NCI-H1048 (cell line): ENCODE data around the gene PHF19.

Source experiments
- DNase-seq: peaks from one replicate; lab custom pipeline; 2025; lab: John Stamatoyannopoulos, UW

The PHF19 gene

DNA sequence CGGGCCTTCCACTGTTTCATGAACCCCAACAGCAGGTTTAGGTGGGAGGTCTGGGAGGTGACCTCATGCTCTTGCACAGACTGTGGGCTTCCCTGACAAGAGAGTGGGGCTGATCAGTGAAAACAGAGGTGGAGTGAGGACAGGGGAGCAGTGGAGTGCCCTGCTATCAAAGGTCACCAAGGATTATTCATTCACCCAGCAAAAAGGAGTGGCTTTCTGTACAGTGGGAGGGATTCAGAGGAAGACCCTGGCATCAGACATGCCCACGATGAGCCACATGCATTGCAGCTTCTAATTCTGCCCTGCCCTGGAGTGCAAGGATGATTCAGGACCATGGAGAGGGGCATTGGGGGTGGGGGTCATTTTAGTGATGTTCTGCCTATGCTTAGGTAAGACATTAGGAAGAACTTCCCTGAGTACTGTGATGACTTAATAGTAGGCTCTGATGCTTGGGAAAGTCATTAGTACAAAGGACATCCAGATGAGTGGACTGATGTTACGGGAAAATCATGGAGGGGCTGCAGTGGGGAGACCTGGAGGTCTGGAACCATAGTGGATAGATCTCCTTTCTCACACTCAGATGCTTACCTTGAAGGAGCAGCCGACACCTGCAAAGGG is 36.8 kb upstream of the PHF19 start:
- DNase-seq, result no peak

DNA sequence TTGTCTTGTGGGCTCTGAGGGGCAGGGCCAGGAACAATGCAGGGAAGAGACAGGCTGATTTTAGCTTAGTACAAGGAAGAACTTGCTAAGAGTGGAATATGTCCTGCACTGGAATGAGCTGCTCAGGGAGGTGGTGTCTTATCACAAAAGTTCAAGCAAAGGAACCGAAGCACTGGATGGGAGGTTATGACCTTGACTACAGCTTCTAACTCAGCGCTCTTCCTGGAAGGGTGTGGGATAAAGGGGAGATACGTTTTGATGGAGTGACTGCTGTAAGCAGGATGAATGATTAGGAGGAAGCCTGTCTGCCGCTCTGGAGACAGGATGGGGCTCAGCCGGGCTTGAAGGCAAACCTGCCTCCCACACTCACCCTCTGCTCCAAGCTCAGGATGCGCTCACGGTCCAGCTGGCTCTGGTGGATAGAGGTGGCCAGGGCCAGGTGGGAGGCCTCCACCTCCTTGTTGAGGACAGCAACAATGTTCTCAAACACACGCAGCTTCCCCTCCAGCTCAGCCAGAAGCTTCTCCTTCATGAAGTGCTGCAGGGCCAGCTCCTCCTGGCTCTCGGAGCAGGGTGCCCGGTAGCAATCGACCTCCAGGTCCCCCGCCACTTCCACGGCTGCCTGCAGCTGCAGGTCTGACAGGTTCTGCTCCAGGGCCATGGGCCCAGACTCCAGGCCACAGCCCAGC is 36.1 kb upstream of the PHF19 start:
- DNase-seq, result no peak

DNA sequence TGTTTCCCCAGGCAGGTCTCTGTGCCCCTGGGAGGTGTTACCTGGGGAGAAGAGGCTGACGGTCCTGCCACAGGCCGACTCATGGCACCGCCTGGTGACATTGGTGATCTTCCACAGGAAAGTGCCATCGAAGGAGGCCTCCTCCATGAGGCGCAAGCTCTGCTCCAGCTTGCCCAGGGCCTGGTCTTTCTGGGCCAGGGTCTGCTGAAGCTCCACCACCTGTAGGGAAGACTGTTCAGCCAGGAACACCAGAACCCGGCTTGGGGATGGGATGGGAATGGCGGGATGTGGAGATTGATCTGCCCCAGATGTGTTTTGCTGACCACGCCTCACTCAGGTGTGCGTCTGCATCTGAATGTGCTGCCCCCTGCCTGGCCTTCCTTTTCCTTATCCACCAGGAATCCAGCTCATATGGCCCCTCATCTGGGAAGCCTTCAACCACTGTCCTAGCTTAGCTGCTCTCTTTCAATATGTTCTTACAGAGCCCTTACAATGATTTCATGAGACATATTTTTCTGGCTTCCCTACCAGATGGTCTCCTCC is 34.4 kb upstream of the PHF19 start:
- no peak for DNase-seq

DNA sequence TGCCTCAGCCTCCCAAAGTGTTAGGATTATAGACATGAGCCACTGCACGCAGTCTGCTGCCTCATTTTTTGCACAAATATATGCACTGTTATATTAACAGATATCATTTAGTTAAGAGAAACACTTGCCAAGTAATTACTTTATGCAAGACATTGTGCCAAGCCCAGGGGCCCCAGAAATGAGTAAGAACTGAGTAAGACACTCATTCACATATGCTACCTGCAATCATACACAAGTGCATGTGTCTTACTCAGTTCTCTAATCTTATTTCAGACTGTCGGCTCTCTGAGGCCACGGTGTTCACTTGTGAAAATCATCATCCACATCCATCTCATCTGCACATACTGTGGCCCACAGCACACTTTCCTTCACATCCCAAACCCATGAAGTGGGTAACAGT is 33.7 kb upstream of the PHF19 start:
- DNase-seq, result no peak

DNA sequence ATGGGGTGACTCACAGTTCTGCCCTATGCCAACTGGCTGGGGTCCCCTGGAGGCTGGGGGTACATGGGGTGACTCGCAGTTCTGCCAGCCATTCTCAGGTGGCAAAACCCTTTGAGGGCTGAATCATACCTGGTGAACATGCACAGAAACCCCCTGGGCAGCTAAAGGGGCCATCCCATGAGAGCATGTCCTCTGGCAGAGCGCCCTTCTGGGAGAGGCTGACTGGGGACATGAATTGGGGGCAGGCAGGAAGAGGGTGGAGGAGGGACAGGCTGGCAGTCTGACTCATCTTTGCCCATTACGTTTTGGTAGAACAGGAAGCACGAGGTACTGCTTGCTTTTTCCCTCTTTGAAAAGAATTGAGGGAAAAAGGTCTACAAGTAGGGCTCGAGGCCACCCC is 32.9 kb upstream of the PHF19 start:
- DNase-seq, result no peak

GRCh38 chr9:120905315-120906164 is 28.6 kb upstream of the PHF19 start:
- no peak for DNase-seq

GRCh38 chr9:120904978-120905301 is 28.0 kb upstream of the PHF19 start:
- no peak for DNase-seq

GRCh38 chr9:120904061-120904977 is 27.3 kb upstream of the PHF19 start:
- DNase-seq, result no peak

DNA sequence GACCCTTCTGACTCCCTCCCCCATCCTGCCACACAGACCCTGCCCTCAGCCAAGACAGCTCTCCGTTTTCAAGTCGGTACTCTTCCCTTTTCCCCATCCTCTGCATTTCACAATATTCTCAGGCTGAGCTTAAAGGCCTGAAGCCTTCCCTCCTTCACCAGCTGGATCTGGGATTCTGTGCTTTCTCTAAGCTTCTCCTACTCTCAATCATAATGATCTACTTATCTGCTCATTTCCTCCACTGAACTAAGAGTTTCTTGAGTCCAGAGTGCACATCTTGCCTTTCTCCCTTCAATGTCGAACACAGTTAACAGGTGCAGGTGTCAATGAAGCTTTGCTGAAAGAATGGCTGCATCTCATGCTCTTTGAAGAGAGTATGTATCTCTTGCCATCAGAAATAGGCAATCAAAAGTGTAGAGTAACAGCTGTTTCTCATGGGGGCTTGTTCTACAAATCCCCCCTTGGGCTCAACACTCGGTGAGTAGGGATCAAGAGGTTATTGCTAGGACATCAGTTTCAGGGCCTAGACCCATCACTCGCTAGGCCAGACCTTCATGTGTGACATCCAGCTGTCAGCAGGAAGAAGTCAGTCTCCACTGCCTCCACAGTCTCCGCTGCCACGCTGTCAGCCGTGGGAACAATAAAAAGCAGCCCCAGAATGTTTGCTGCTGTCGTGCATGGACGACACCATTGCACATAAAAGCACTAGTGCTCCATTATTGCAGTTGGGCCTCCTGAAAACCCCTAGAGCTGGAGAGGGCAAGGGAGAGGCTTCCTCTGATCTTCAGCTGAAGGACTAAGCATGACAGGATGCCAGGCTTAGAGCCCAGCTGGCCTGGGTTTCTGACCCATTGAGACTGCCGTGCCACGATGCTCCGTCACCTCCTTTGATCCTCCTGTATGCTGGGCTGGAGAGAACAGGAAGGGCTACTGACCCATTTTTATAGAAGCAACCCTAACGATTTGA is 25.9 kb upstream of the PHF19 start:
- DNase-seq, result no peak

DNA sequence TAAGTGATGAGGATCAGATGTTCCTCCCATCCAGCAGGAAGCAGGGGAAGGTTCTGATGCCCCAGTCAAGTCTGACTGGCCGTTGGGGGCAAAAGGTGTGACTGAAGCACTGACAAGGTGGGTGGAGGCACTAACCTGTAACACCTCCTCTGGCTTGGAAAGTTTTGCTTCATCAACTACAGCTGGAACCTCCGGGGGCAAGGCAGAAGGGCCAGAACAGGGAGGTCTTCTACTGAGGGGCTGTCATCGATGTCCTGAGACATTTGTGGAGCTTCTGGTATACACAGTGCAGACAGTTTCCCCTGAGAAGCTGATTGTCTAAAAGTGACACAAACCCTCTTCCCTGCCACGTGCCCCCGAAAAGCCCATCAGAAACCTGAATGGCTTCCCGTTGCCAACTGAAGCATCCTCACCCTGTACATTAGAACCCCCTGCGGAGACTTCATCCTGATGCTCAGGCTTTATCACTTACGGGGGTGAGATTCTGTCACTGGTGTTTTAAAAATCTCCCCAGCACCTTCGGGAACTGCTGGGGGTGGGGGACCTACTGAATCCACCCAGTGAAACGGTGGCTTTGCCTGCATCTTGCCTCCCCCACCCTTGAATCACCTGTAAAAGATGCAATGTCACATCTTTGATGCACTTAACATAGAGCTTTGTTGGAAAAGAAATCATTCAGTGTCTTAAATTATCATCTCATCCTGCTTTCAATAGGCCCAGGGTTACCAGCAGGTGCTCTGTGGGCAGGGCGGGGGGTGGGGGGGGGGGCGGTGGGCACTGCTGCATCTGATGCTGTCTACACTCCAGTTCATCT is 25.0 kb upstream of the PHF19 start:
- no peak for DNase-seq

DNA sequence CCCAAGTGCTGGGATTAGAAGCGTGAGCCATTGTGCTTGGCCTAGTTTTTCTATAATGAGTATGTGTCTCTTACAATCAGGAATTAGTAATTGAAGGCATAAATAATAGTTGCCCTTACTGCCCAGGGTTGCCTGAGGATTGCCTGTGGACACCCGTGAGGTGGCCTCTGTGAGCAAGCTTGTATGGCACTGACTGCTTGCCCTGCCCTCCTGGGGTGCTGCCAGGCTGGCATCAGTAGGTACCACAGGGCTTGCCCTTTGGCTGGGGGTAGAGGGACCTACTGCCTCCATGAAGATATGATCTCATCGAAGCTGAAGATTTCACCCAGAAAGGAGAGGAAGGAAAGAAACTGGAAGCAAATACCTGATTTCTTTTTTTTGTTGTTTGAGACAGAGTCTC is 23.8 kb upstream of the PHF19 start:
- DNase-seq, result no peak

DNA sequence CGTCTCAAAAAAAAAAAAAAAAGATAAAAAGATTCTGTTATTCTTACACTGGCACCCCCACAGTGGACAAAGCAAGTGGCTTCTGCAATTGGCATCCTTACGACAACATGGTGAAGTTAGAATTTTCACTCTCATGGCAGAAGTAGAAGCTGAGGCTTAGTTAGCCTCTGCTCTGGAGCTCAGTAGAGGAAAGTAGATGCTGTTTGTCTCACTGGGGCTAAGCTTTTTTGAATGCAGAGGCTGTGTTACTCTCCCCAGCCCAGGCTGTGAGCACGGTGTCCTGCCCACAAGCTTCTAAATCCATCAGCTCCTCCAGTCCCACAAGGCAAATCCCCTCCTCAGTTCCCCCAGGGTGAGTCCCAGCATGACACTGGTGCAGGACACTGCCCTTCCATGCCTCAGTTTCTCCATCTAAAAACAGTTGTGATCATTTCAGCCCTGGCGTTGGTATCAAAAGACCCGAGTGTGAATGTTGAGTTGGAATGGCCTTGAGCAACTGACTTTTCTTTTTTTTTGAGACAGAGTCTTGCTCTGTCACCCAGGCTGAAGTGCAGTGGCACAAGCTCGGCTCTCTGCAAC is 22.6 kb upstream of the PHF19 start:
- no peak for DNase-seq

DNA sequence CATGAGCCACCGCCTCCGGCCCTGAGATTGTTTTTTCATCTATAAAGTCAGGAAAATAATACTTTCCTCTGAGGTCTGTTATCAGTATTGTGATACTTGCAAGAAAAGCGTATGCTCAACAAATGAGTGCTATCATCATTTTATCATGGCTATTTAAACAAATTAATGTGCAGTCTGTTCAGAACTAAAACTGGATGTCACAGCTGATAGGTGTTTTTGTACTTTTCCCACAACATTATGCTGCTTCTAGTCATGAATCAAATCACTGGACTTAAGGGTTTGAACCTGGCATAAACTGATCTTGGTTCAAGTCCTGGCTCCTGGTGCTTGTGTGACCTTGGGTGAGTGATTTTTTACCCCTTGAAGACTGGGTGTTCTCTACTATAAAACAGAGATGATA is 21.4 kb upstream of the PHF19 start:
- DNase-seq, result no peak

GRCh38 chr9:120895951-120896350 is 19.0 kb upstream of the PHF19 start:
- no peak for DNase-seq

DNA sequence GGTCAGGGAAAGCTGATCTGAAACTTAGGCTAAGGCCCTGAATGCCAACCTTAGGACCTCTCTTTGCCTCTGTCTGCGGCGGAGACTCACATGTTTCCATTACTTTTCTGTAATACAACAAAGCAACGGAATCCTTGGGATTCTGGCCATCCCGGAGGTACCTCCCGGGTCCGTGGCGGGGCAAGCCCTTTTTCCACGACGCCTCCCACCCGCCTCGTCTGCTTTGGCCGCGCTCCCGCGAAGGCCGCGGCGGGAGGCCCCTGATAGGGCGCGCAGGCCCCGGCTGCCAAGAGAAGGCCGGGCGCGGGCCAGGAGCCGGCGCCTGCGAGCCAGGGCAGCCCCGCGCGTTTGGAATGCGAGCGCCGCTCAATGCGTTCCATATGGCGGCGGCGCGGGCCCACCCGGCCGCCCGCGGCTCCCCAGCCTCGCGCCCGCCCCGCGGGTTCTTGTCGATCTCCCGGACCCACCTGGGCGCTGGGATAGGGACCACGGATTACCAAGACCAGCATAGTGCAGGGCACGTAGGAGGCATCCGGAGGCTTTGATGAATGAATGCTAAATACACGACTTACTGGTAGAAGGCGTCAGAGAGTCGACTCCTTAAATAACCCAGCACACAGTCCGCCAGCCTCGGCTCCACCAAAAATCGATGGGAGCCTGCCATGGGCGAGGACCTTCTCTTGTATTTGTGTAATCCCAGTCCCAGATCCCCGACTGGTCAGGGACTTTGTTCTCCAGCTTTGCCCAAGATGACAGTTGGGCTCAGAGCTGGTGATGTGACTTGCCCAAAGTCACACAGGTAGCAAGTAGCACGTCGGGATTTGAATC is 17.5 kb upstream of the PHF19 start:
- no peak for DNase-seq

GRCh38 chr9:120893611-120894307 is 16.8 kb upstream of the PHF19 start:
- DNase-seq, result no peak

DNA sequence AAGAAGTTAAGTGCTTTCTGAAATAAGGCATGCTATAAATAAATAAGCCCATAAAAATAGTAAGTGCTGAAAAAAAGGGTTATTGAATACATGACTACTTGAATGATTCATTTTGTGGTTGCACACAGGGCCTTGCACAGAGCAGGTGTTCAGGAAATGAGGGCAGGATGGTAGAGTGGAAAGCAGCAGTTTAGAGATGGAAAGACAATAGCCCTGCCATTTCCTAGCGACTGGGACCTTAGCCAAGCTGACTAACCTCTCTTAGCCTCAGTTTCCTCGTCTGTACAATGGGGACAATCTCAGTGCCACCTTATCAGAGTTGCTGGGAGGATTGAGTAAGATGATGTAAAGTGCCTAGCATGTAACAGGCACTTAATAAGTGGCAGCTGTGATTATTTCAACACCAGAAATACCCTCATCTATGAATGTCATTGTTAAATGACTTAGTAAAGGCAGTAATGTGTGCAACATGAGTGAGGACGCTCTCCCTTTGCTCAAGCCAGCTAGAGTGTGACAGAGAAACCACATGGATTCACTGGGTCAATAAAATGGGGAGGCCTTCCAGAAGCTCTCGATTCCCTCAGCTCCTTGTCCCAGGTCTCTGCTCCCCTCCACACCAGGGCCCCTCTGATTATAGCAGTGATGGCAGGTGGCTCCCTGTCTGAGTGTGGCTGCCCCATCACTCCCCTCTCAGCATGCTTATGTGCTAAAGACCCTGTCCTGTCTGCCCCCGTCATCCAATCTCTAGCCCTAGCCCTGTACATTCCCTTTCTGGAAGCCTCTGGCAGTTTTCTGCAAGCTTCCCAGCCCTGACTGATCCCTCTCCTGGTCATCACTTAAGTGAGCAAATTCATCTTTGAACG is 16.0 kb upstream of the PHF19 start:
- DNase-seq, result no peak
